NCI-H345 (cell line): ENCODE measurements around the gene TSPOAP1.

ENCODE experiments used
- DNase-seq: peaks from one replicate; lab custom pipeline; 2025; lab: John Stamatoyannopoulos, UW

Gene TSPOAP1

DNA sequence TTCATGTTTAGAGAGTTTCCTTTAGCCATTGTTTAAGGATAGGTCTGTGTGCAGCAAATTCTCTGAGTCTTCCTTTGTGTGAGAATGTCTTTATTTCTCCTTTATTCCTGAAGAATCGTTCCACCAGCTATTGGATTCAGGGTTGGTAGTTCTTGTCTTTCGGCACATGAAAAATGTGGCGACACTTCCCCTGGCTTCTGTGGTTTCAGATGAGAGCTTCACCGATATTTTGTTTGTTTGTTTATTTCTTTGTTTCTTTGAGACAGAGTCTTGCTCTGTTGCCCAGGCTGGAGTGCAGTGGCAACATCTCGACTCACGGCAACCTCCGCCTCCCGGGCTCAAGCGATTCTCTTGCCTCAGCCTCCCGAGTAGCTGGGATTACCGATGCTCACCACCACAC, 66.4 kb downstream of the TSPOAP1 start:
- DNase-seq = no peak

DNA sequence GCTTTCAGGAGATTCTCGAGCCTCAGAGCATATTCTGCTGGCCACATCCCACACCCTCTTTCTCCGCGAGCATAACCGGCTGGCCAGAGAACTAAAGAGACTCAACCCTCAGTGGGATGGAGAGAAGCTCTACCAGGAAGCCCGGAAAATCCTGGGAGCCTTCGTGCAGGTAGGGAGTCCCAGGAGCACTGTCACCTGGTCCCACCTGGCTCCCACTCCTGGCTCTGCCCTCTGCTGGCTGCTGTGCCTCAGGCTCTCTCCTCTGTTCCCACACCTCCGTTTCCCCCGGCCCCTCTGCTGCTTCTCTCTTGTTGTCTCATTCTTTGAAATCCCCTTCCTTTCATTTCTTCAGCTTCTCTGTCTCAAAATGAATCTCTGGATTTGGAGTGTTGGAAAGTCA, 73.8 kb downstream of the TSPOAP1 start:
- no peak for DNase-seq

DNA sequence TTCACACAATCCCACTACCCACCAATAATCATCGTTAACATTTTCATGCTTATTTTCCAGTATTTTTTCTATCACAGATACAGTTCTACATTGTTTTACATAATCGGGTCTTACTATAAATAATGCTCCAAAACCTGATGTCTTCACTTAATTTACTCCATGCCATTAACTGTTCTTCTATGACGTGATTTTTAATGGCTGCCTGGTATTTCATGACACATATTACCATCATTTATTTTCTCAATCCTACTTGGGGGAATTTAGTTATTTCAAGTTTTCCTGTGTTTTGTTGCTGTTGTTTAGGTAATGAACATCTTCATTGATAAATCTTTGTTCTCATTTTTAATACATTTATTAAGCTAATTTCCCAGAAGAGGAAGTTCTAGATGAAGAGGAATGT, 75.5 kb downstream of the TSPOAP1 start:
- no peak for DNase-seq

DNA sequence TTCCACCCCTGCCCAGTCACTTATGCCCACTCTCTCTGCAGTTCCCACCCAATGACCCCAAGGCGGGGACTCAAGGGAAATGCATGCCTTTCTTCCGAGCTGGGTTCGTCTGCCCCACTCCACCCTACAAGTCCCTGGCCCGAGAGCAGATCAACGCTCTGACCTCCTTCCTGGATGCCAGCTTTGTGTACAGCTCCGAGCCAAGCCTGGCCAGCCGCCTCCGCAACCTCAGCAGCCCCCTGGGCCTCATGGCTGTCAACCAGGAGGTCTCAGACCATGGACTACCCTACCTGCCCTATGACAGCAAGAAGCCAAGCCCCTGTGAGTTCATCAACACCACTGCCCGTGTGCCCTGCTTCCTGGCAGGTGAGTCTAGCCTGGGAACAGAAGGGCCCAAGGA, 76.5 kb downstream of the TSPOAP1 start:
- DNase-seq = no peak
